Testis (tissue), 3 donors: ENCODE results near the gene ADAMTSL5. TPM values are rescaled to one million over a fixed set of nuclear protein-coding genes. Genes with fewer than 3 reads are reported as not detected.

Experiments used
- DNase-seq: peaks from one replicate; pipeline ENCODE4 v3.0.0-alpha.2; 2019
- H3K27ac ChIP-seq, 2 donors: fragments of 200-600 bp; sonication (generic); one replicate each; pipeline ENCODE4 v1.5.1; 2019
- H3K27me3 ChIP-seq: fragments of 200-600 bp; sonication (generic); one replicate; pipeline ENCODE4 v1.5.1; 2019
- H3K36me3 ChIP-seq: fragments of 200-600 bp; sonication (generic); one replicate; pipeline ENCODE4 v1.5.1; 2017; ENCODE audit warnings: low read depth; ENCODE audit errors: missing control alignments
- H3K4me1 ChIP-seq: fragments of 200-600 bp; sonication (generic); one replicate; pipeline ENCODE4 v1.5.1; 2019
- H3K4me3 ChIP-seq, 2 donors: fragments of 200-600 bp; sonication (generic); one replicate each; pipeline ENCODE4 v1.5.1; 2017 to 2019
- H3K9me3 ChIP-seq: fragments of 200-600 bp; sonication (generic); one replicate; pipeline ENCODE4 v1.5.1; 2017
- POLR2A ChIP-seq: fragments of 450-650 bp; IDR thresholded peaks from one replicate; pipeline ENCODE4 v1.6.1; 2017; ENCODE audit warnings: antibody characterized with exemption, mild to moderate bottlenecking, moderate library complexity
- WGBS, 2 donors: methylation state at CpG; one replicate each; pipeline ENCODE4 v1.1.5; 2018; 5-methylcytosine and 5-hydroxymethylcytosine counted together
- intact Hi-C: fragments of 100-400 bp; cut with DNase I; formaldehyde crosslinking; loops from one replicate; pipeline ENCODE4 v1.15.1; 2023; ENCODE audit warnings: low total_unique reads
- polyA plus RNA-seq: library from polyadenylated mRNA; stranded (reverse); fragments of 350-450 nt; fragmentation: Illumina TruSeq; extraction: RNeasy Lipid Tissue Mini Kit (QIAGEN cat#74804); gene quantifications from one replicate; pipeline ENCODE4 v1.2.3, GENCODE V29; 2014; ENCODE audit warnings: low read depth, low replicate concordance; ENCODE audit not compliant: insufficient read depth
- total RNA-seq, 2 donors: library from RNA; depleted of rRNA; stranded (reverse); fragments of >200 nt; gene quantifications; one replicate each; pipeline ENCODE4 v1.2.3, GENCODE V29; 2016
- TF ChIP-seq, protein P1 (sequence below), 3 experiments: fragments of 450-650 bp in 2 of 3; fragments of 200-600 bp in 1 of 3; sonication (generic) in 1 of 3; IDR thresholded peaks; one replicate each; pipeline ENCODE4 v1.5.1; 2016 to 2019; ENCODE audit warnings: antibody characterized with exemption in 3 of 3, mild to moderate bottlenecking in 2 of 3, moderate library complexity in 1 of 3

Gene ADAMTSL5
- total and polyA plus RNA-seq, 3 donors from 2014 or later, result 7.2 to 17.9 (median 10.7) TPM

DNA sequence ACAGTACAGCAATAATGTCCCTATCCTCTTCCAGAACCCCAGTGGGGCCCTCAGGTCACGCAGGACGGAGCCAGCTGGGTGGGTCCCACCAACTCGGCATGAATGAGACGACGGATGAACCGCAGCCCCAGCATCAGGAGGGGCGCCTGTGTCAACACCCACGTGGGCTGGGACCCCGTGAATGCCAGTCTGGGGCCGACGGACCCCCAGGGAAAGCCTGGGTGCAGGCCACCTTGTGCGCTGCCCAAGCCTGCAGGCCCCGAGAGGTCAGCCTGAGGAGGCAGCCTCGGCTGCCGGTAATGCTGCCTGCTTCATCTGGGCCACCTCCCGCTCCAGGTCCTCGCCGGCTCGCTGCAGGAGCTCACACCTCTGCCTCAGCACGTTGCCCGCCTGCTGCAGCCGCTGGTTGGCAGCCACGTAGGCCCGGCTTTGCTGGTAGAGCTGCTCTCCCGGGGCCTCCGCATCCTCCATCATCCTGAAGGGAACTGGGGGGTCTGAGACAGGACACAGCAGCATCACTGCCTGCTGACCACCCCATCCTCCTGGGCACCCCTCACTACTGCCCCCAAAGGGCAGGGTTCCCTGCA, 38.0 kb downstream of the ADAMTSL5 start:
- TF ChIP-seq, protein P1, sequence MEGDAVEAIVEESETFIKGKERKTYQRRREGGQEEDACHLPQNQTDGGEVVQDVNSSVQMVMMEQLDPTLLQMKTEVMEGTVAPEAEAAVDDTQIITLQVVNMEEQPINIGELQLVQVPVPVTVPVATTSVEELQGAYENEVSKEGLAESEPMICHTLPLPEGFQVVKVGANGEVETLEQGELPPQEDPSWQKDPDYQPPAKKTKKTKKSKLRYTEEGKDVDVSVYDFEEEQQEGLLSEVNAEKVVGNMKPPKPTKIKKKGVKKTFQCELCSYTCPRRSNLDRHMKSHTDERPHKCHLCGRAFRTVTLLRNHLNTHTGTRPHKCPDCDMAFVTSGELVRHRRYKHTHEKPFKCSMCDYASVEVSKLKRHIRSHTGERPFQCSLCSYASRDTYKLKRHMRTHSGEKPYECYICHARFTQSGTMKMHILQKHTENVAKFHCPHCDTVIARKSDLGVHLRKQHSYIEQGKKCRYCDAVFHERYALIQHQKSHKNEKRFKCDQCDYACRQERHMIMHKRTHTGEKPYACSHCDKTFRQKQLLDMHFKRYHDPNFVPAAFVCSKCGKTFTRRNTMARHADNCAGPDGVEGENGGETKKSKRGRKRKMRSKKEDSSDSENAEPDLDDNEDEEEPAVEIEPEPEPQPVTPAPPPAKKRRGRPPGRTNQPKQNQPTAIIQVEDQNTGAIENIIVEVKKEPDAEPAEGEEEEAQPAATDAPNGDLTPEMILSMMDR (IDR thresholded peaks at IDR 0.05), result no peak
- TF ChIP-seq POLR2A, result no peak
- H3K27ac ChIP-seq, result no peak overlapping the region
- H3K36me3 ChIP-seq, result no peaks in the 10 kb centered on the region
- 86 to 92% methylated on average over 10 to 26 of the region's 26 CpGs for WGBS, 2 donors
- intact Hi-C loops, result no loop called here
- no peak for DNase-seq
- no peaks in the 10 kb centered on the region for H3K9me3 ChIP-seq
- H3K4me1 ChIP-seq, result peaks cover 25% of the 10 kb centered on the region
- H3K27me3 ChIP-seq, result no peaks in the 10 kb centered on the region
- no peak overlapping the region for H3K4me3 ChIP-seq

DNA sequence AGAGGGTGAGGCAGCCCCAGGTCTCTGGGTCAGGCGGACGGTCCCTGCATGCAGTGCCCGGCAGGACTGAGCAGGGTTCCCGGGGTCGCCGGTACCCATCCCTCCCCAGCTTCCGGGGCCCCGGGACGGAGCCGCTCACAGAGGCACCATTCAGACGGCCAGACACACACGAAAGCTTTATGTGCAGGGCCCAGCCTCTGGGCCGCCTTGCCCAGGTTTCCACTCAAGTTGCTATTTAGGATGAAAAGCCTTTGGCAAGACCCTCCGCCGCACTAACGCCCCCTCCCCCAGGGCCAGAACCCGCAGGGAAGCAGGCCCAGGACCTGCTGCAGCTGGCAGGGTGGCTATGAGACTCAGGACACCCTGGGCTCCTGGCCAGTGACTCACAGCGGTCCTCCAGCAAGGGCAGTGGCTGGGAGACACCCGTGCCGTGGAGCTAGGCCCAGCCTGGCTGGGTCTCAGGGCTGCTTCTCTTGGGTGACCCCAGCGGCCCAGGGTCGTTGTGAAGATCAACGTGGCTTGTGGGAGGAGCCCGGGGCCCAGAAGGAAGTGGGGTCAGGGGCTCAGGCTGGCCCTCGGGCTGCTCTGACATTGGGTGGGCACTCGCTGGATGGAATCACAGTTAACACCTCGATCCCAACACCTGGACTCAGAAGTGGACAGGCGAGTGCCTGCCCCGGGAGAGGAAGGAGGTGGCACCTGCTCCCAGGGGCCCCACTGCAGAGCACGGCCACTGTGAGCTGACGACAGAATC, 38.6 kb downstream of the ADAMTSL5 start:
- Histone ChIP-seq H3K36me3 (no peaks in the 10 kb centered on the region), H3K4me3 (no peak overlapping the region), H3K4me1 (peaks cover 20% of the 10 kb centered on the region), H3K27ac (no peak overlapping the region), H3K27me3 (no peaks in the 10 kb centered on the region), H3K9me3 (no peaks in the 10 kb centered on the region)
- TF ChIP-seq, protein P1 (IDR thresholded peaks at IDR 0.05), result no peak
- TF ChIP-seq POLR2A, result no peak
- intact Hi-C loops, result no loop called here
- WGBS, 2 donors, result 76 to 100% methylated on average over 6 to 30 of the region's 31 CpGs
- DNase-seq, result no peak

DNA sequence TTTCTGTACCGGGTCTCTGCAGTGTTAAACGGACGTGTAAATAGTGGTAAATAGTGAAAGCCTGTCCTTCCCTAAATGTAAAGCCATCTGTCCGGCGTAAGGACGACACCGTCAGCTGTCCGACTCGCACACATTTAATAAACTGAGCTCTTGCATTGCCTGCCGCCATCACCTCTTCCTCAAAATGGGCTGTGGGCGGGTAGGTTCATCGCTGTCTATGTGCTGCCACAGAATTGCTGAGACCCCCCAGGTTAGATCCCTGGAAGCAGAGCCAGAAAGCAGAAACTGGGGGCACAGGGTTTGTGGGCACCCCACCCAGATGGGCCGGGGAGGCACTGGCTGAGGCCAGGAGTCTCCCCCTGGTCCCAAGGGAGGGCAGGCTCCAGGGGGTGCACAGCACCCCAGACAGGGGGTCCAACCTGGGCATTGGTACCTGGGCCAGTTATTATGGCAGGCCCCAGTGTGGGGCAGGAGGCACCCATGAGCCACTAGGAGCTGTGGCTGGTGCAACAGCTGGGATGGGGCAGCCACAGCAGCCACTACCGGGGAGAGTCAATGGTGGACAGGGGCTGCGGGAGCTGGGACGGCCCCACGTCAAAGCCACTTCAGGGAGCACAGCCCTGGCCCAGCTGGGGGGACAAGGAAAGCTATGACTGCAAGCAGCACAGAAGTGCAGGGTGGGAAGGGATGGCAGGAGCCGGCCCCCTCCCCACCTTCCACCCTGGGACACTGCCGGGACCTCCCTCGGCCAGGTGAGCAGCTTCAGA, 39.6 kb downstream of the ADAMTSL5 start:
- WGBS, 2 donors, result 73 to 88% methylated on average over 13 to 20 of the region's 20 CpGs
- TF ChIP-seq, protein P1 (IDR thresholded peaks at IDR 0.05), result no peak
- no peak for TF ChIP-seq POLR2A
- Histone ChIP-seq H3K9me3 (no peaks in the 10 kb centered on the region), H3K27me3 (no peaks in the 10 kb centered on the region), H3K36me3 (no peaks in the 10 kb centered on the region), H3K27ac (no peak overlapping the region), H3K4me3 (no peak overlapping the region), H3K4me1 (peaks cover 22% of the 10 kb centered on the region)
- no peak for DNase-seq
- intact Hi-C loops, result no loop called here

DNA sequence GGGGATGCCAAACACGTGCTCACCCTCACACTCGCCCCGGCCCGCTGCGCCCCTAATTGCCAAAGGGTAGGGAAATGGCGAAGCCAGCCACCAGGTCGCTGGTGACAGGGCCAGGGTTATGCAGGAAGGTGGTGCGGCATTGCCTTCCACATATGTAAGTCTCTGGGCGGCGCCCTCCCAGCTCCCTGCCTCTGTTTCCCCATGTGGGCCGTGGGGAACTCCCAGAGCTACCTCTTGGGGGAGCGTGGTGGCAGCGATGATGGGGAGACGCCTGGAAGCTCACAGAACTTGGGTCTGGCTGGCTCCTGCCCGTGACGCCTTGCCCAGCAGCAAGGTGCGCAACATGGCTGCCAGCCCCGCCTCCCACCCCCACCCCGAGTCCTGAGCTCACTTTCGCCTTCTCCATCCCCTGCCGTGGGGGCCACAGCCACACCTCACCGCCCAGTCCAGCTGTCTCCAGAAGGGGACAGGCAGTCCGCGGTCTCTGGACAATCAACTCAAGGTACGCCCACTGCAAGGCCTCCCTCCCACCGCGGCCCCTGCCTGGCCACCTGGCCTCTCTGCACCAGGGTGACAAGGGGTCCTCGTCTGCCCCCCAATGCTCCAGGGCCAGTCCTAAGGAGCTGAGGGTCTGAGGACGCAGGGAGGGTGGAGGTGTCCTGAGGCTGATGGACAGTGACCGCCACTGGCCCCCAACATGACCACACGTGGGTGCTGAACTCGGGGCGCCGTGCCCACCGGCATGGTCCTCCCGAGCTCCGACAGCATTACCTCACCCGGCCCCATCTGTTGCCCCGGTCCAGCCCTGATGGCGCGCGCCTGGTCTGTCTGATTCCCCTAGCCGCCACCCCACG, 40.4 kb downstream of the ADAMTSL5 start:
- no peak for DNase-seq
- 69 to 76% methylated on average over 12 to 41 of the region's 44 CpGs for WGBS, 2 donors
- no peaks in the 10 kb centered on the region for H3K36me3 ChIP-seq
- H3K4me3 ChIP-seq, result no peak overlapping the region
- TF ChIP-seq, protein P1 (IDR thresholded peaks at IDR 0.05), result no peak
- no peak for TF ChIP-seq POLR2A
- peaks cover 18% of the 10 kb centered on the region for H3K4me1 ChIP-seq
- H3K9me3 ChIP-seq, result no peaks in the 10 kb centered on the region
- no peaks in the 10 kb centered on the region for H3K27me3 ChIP-seq
- intact Hi-C loops, result no loop called here
- no peak overlapping the region for H3K27ac ChIP-seq
